Measurements from ENCODE around the gene ARHGAP15.

Gene ARHGAP15

GRCh38 chr2:143142598-143142997 lies 13.4 kb downstream of the ARHGAP15 start:
- Histone ChIP-seq H3K36me3 (ENCODE audit: control insufficient read depth, low read length) (peaks cover 18% of the 10 kb centered on the region), H3K27ac (ENCODE audit: low read depth, low read length) (peak overlapping the region; percentile 92), H3K4me1 (ENCODE audit: control insufficient read depth, low read length) (peaks cover 98% of the 10 kb centered on the region), H3K4me3 (ENCODE audit: low read length) (peak overlapping the region; percentile 65), H3K9me2 (replicated peaks; ENCODE audit: control insufficient read depth, low read length) (no peaks in the 10 kb centered on the region), H3K27me3 (ENCODE audit: control insufficient read depth, low read length) (no peaks in the 10 kb centered on the region), H3K4me2 (ENCODE audit: low read length) (peak overlapping the region; percentile 85), H3F3A (ENCODE audit: control insufficient read depth, insufficient read depth) (peaks cover 13% of the 10 kb centered on the region), H4K20me1 (ENCODE audit: control insufficient read depth, insufficient read depth, low read depth, low read length) (no peaks in the 10 kb centered on the region), H3K9me3 (ENCODE audit: control insufficient read depth, insufficient read depth, low read length) (no peaks in the 10 kb centered on the region), H3K79me2 (ENCODE audit: control insufficient read depth, low read length) (peaks cover 90% of the 10 kb centered on the region)
- TF ChIP-seq, protein P1, sequence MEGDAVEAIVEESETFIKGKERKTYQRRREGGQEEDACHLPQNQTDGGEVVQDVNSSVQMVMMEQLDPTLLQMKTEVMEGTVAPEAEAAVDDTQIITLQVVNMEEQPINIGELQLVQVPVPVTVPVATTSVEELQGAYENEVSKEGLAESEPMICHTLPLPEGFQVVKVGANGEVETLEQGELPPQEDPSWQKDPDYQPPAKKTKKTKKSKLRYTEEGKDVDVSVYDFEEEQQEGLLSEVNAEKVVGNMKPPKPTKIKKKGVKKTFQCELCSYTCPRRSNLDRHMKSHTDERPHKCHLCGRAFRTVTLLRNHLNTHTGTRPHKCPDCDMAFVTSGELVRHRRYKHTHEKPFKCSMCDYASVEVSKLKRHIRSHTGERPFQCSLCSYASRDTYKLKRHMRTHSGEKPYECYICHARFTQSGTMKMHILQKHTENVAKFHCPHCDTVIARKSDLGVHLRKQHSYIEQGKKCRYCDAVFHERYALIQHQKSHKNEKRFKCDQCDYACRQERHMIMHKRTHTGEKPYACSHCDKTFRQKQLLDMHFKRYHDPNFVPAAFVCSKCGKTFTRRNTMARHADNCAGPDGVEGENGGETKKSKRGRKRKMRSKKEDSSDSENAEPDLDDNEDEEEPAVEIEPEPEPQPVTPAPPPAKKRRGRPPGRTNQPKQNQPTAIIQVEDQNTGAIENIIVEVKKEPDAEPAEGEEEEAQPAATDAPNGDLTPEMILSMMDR (IDR thresholded peaks at IDR 0.05; ENCODE audit: low read depth, low read length, poor library complexity, severe bottlenecking), result no peak
- TF ChIP-seq EZH2phosphoT487 (IDR thresholded peaks at IDR 0.05; ENCODE audit: borderline replicate concordance, low read length), result no peak

- peak overlapping the region; percentile 18; the same call in 1 of the 2 replicates for H3K4me3 ChIP-seq (ENCODE audit: low read length)
- no peaks in the 10 kb centered on the region for H3K9me3 ChIP-seq (ENCODE audit: control insufficient read depth, insufficient read depth, low read length)
- no peaks in the 10 kb centered on the region for H4K20me1 ChIP-seq (ENCODE audit: control insufficient read depth, insufficient read depth, low read depth, low read length)
- peak overlapping the region; percentile 42 for H3K4me2 ChIP-seq (ENCODE audit: low read length)
- H3K27me3 ChIP-seq (ENCODE audit: control insufficient read depth, low read length), result no peaks in the 10 kb centered on the region
- TF ChIP-seq, protein P1 (IDR thresholded peaks at IDR 0.05; ENCODE audit: low read depth, low read length, poor library complexity, severe bottlenecking), result no peak
- no peak for TF ChIP-seq EZH2phosphoT487 (IDR thresholded peaks at IDR 0.05; ENCODE audit: borderline replicate concordance, low read length)
- peaks cover 87% of the 10 kb centered on the region for H3K79me2 ChIP-seq (ENCODE audit: control insufficient read depth, low read length)
- no peak overlapping the region for H3K27ac ChIP-seq (ENCODE audit: low read depth, low read length)
- no peaks in the 10 kb centered on the region for H3K9me2 ChIP-seq (replicated peaks; ENCODE audit: control insufficient read depth, low read length)
- peaks cover 10% of the 10 kb centered on the region for H3F3A ChIP-seq (ENCODE audit: control insufficient read depth, insufficient read depth)
- H3K36me3 ChIP-seq (ENCODE audit: control insufficient read depth, low read length), result peaks cover 15% of the 10 kb centered on the region
- H3K4me1 ChIP-seq (ENCODE audit: control insufficient read depth, low read length), result peaks cover 98% of the 10 kb centered on the region
These were observed 15.7 kb downstream of the ARHGAP15 start for GRCh38 chr2:143144813-143145455.

DNA sequence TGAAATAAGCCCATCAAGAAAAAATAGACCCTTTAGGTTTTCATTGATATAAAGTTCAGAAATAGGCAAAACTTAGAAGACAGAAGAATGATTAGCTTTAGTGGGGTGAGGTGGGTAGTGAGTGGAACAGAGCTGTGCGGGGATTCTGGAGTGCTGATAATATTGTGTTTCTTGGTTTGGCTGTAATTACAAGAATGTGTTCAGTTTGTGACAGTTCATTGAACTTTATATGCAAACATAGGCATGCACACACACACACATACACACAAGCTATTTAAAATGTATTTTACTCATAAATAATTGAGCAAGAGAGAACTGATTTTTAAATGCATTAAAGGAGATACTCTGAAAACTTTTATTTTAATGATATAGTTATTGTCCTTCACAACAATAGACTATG lies 17.1 kb downstream of the ARHGAP15 start:
- peaks cover 17% of the 10 kb centered on the region for H3F3A ChIP-seq (ENCODE audit: control insufficient read depth, insufficient read depth)
- H3K9me2 ChIP-seq (replicated peaks; ENCODE audit: control insufficient read depth, low read length), result no peaks in the 10 kb centered on the region
- H3K9me3 ChIP-seq (ENCODE audit: control insufficient read depth, insufficient read depth, low read length), result no peaks in the 10 kb centered on the region
- peaks cover 15% of the 10 kb centered on the region for H3K36me3 ChIP-seq (ENCODE audit: control insufficient read depth, low read length)
- H3K4me2 ChIP-seq (ENCODE audit: low read length), result peak overlapping the region; percentile 63
- H3K27me3 ChIP-seq (ENCODE audit: control insufficient read depth, low read length), result no peaks in the 10 kb centered on the region
- peaks cover 99% of the 10 kb centered on the region for H3K4me1 ChIP-seq (ENCODE audit: control insufficient read depth, low read length)
- no peak for TF ChIP-seq EZH2phosphoT487 (IDR thresholded peaks at IDR 0.05; ENCODE audit: borderline replicate concordance, low read length)
- TF ChIP-seq, protein P1 (IDR thresholded peaks at IDR 0.05; ENCODE audit: low read depth, low read length, poor library complexity, severe bottlenecking), result no peak
- peaks cover 89% of the 10 kb centered on the region for H3K79me2 ChIP-seq (ENCODE audit: control insufficient read depth, low read length)
- H3K4me3 ChIP-seq (ENCODE audit: low read length), result peak overlapping the region; percentile 41
- H3K27ac ChIP-seq (ENCODE audit: low read depth, low read length), result peak overlapping the region; percentile 44
- H4K20me1 ChIP-seq (ENCODE audit: control insufficient read depth, insufficient read depth, low read depth, low read length), result no peaks in the 10 kb centered on the region
